Endothelial cell of umbilical vein (primary cell): ENCODE results near the gene OSBPL6.

Source experiments
- CTCF ChIP-seq, 2 donors: IDR thresholded peaks; 1 replicate in 1 of 2; 2 replicates in 1 of 2; pipeline ENCODE4 v1.5.1; 2011; ENCODE audit warnings: low read length in 2 of 2, mild to moderate bottlenecking in 2 of 2, moderate library complexity in 2 of 2, control low read depth in 1 of 2, inconsistent platforms in 1 of 2, low read depth in 1 of 2; ENCODE audit not compliant: insufficient read depth in 1 of 2; ENCODE audit errors: extremely low read depth in 1 of 2
- EZH2 ChIP-seq: IDR thresholded peaks from 2 replicates; pipeline ENCODE4 v1.6.1; 2012; ENCODE audit warnings: borderline replicate concordance, low read depth, mild to moderate bottlenecking, moderate library complexity, low read length, inconsistent platforms; ENCODE audit not compliant: severe bottlenecking
- FOS ChIP-seq: IDR thresholded peaks from 2 replicates; pipeline ENCODE4 v1.6.1; 2011; ENCODE audit warnings: mild to moderate bottlenecking, low read length, moderate library complexity, borderline replicate concordance; ENCODE audit not compliant: insufficient read depth
- JUN ChIP-seq: IDR thresholded peaks from 2 replicates; pipeline ENCODE4 v1.6.1; 2011; ENCODE audit warnings: borderline replicate concordance, low read depth; ENCODE audit not compliant: insufficient read length, insufficient read depth
- MAX ChIP-seq: IDR thresholded peaks from 2 replicates; pipeline ENCODE4 v1.6.1; 2011; ENCODE audit not compliant: insufficient read depth, insufficient read length
- POLR2A ChIP-seq: IDR thresholded peaks from 2 replicates; pipeline ENCODE4 v1.6.1; 2012; ENCODE audit warnings: low read depth, mild to moderate bottlenecking, control low read depth, low read length
- POLR2AphosphoS5 ChIP-seq: IDR thresholded peaks from 2 replicates; pipeline ENCODE4 v1.6.1; 2012; ENCODE audit warnings: low read depth, mild to moderate bottlenecking, control low read depth, low read length, moderate library complexity; ENCODE audit not compliant: insufficient read depth

DNA sequence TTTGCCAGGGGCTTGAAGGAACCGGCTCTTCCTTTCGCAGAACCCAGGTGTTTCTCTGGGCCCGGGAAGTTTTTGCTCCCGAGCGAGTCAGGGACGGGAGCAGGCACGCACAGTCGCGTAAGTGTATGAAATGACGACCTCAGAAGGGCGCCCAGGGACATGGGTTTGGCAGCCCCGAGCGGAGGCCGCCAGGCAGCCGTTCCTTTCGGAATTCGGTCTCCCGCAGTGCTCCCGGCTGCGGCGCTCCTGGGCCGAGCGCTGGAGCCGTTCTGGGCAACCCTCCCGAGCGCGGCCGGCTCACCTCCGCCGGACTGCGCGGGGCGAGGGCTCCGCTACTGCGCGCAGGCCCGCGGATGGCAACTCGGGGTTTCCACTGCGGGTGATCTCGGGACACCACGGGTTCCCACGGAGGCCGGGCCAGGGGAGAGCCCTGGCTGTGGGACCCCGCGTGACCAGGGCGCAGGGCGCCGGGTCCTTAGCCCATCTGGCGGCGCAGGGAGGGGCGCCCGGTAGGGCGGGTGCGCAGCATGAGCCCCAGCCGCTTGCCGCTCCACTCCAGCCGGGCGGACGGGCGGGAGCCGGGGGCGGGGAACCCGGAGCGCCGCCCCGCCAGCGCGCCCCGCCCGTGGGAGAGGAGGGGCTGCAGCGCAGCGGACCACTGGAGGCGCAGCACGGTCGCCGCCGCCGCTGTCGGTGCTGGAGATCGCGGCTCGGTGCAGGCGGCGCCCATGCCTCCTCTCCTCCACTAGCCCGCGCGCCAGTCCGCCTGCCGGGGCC, at the start of gene OSBPL6:
- peak in 1 of 2 donors; percentile 22 for TF ChIP-seq CTCF (IDR thresholded peaks at IDR 0.05; ENCODE audit: extremely low read depth in 1 of 2, insufficient read depth in 1 of 2, low read depth in 1 of 2, low read length in 2 of 2)
- TF ChIP-seq JUN: no peak
- peak; percentile 51 for TF ChIP-seq POLR2A
- no peak for TF ChIP-seq EZH2
- TF ChIP-seq FOS: no peak
- TF ChIP-seq POLR2AphosphoS5: peak; percentile 67
- no peak for TF ChIP-seq MAX
